Measurements from ENCODE around the gene SFXN5.

The SFXN5 gene

GRCh38 chr2:73082523-73083410 is 11.3 kb upstream of the SFXN5 start:
- no peaks in the 10 kb centered on the region for H3K36me3 ChIP-seq (ENCODE audit: control insufficient read depth, insufficient read depth, low read length)
- no peak overlapping the region for H3K4me3 ChIP-seq (replicated peaks; ENCODE audit: low read depth, low read length)
- TF ChIP-seq CTCF (IDR thresholded peaks at IDR 0.05; ENCODE audit: insufficient read depth, low read length, poor library complexity, severe bottlenecking) = no peak

GRCh38 chr2:73081181-73081671 is 9.7 kb upstream of the SFXN5 start:
- no peaks in the 10 kb centered on the region for H3K36me3 ChIP-seq (ENCODE audit: control insufficient read depth, insufficient read depth, low read length)
- no peak for DNase-seq (ENCODE audit: extremely low read depth, insufficient read length)

More at GRCh38 chr2:73082523-73083410, 11.3 kb upstream of the SFXN5 start:
- DNase-seq (ENCODE audit: extremely low read depth, insufficient read length) = no peak
- H3K27me3 ChIP-seq (replicated peaks; ENCODE audit: control insufficient read depth, insufficient read depth, low read length) = peaks cover 4% of the 10 kb centered on the region; the same call in 1 of the 2 replicates

GRCh38 chr2:73080321-73081131 is 9.0 kb upstream of the SFXN5 start:
- no peak overlapping the region for H3K4me3 ChIP-seq (replicated peaks; ENCODE audit: low read depth, low read length)
- DNase-seq (ENCODE audit: extremely low read depth, insufficient read length) = no peak
- no peak for TF ChIP-seq CTCF (IDR thresholded peaks at IDR 0.05; ENCODE audit: insufficient read depth, low read length, poor library complexity, severe bottlenecking)
- H3K27me3 ChIP-seq (replicated peaks; ENCODE audit: control insufficient read depth, insufficient read depth, low read length) = peaks cover 4% of the 10 kb centered on the region; the same call in 1 of the 2 replicates
- H3K36me3 ChIP-seq (ENCODE audit: control insufficient read depth, insufficient read depth, low read length) = no peaks in the 10 kb centered on the region

More at GRCh38 chr2:73081181-73081671, 9.7 kb upstream of the SFXN5 start:
- Histone ChIP-seq H3K4me3 (replicated peaks; ENCODE audit: low read depth, low read length) (no peak overlapping the region), H3K27me3 (replicated peaks; ENCODE audit: control insufficient read depth, insufficient read depth, low read length) (peaks cover 4% of the 10 kb centered on the region; the same call in 1 of the 2 replicates)
- no peak for TF ChIP-seq CTCF (IDR thresholded peaks at IDR 0.05; ENCODE audit: insufficient read depth, low read length, poor library complexity, severe bottlenecking)

GRCh38 chr2:73079636-73080035 is 8.1 kb upstream of the SFXN5 start:
- no peak overlapping the region for H3K4me3 ChIP-seq (replicated peaks; ENCODE audit: low read depth, low read length)
- H3K27me3 ChIP-seq (replicated peaks; ENCODE audit: control insufficient read depth, insufficient read depth, low read length) = peaks cover 4% of the 10 kb centered on the region; the same call in 1 of the 2 replicates
- no peaks in the 10 kb centered on the region for H3K36me3 ChIP-seq (ENCODE audit: control insufficient read depth, insufficient read depth, low read length)
- no peak for DNase-seq (ENCODE audit: extremely low read depth, insufficient read length)
- TF ChIP-seq CTCF (IDR thresholded peaks at IDR 0.05; ENCODE audit: insufficient read depth, low read length, poor library complexity, severe bottlenecking) = no peak

- TF ChIP-seq CTCF (IDR thresholded peaks at IDR 0.05; ENCODE audit: insufficient read depth, low read length, poor library complexity, severe bottlenecking) = no peak
- DNase-seq (ENCODE audit: extremely low read depth, insufficient read length) = no peak
- H3K36me3 ChIP-seq (ENCODE audit: control insufficient read depth, insufficient read depth, low read length) = no peaks in the 10 kb centered on the region
- H3K27me3 ChIP-seq (replicated peaks; ENCODE audit: control insufficient read depth, insufficient read depth, low read length) = peaks cover 4% of the 10 kb centered on the region; the same call in 1 of the 2 replicates
- no peak overlapping the region for H3K4me3 ChIP-seq (replicated peaks; ENCODE audit: low read depth, low read length)
Measured at GRCh38 chr2:73078457-73079411, 7.2 kb upstream of the SFXN5 start.

All from GM06990 (cell line).